Right lobe of liver (tissue), 4 donors: Measurements from ENCODE around the gene ITGA11.

ENCODE experiments used
- CTCF ChIP-seq, 4 donors: fragments of 200-600 bp in 3 of 4; fragments of 450-650 bp in 1 of 4; IDR thresholded peaks; one replicate each; pipeline versions ENCODE4 v1.5.1 to v1.8.0; 2016 to 2022; ENCODE audit warnings: antibody characterized with exemption in 4 of 4, mild to moderate bottlenecking in 2 of 4
- POLR2A ChIP-seq: fragments of 450-650 bp; IDR thresholded peaks from one replicate; pipeline ENCODE4 v1.6.1; 2017; ENCODE audit warnings: antibody characterized with exemption, mild to moderate bottlenecking
- donor health status: DM: no; HTN: no; CAD: no.
- donor health status: DM: no; HTN: no; CAD: no.
- donor health status: DM: no; HTN: yes; CAD: no.

- TF ChIP-seq CTCF (IDR thresholded peaks at IDR 0.05) (no peak), POLR2A (no peak)
These were observed 142.2 kb downstream of the ITGA11 start for GRCh38 chr15:68289621-68290352.
